GM10248 (cell line): Measurements from ENCODE around the gene TRIM36.

Source experiments
- CTCF ChIA-PET: fragments of 300-600 bp; sonication (Branson Sonifier 250); formaldehyde crosslinking; extraction: SDS; loops from one replicate; lab custom pipeline; 2021; ENCODE audit warnings: antibody characterized with exemption; lab: Yijun Ruan, JAX
- POLR2A ChIA-PET: fragments of 350-650 bp; sonication (Branson Sonifier 250); formaldehyde crosslinking; extraction: SDS; loops from one replicate; lab custom pipeline; 2020; ENCODE audit warnings: antibody characterized with exemption; lab: Yijun Ruan, JAX
- DNase-seq: peaks from one replicate; pipeline ENCODE4 v3.0.0; 2012; ENCODE audit errors: extremely low spot score
- CTCF ChIP-seq: IDR thresholded peaks from 2 replicates; pipeline ENCODE4 v1.5.1; 2012; ENCODE audit warnings: mild to moderate bottlenecking, low read depth; ENCODE audit errors: extremely low read depth, missing control alignments, control extremely low read depth

Gene TRIM36

DNA sequence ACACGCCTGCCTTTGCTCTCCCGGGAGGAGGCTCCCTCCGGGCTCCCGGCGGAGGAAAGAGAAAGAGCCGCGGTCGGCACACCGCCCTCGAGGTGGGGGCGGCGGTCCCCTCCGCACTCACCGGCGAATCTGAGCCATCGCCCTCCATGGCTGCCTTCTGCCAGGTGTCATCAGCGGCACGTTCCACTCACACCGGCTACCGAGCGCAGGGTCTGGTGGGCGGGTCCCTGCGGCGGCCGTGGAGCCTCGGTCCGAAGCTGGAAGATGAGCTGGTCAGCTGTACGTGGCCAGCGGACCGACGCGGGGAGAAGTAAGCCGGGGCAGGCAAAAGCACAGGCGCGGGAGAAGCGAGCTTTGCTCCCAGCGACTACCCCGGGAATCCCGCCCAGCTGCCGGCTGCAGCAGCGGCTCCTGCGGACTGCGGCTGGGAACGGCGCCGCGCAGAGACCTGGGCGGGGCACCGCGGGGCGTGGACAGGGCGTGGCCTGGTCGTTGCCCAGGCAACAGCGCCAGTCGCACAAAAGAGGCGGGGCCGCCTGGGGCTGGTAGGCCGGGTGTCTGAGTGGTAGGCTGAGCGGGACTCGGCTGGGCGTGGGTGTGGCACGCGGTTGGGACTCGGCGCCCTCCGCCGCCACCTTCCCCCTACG, at the start of gene TRIM36:
TRIM36 (minus strand) TSS at position 422 of the 647 bp plus-strand sequence; CDS start at position 148, 274 bp downstream.
- peak; percentile 94 for DNase-seq
- ChIA-PET CTCF (no interaction called here), POLR2A (no interaction called here)
- peak; percentile 38 for TF ChIP-seq CTCF

DNA sequence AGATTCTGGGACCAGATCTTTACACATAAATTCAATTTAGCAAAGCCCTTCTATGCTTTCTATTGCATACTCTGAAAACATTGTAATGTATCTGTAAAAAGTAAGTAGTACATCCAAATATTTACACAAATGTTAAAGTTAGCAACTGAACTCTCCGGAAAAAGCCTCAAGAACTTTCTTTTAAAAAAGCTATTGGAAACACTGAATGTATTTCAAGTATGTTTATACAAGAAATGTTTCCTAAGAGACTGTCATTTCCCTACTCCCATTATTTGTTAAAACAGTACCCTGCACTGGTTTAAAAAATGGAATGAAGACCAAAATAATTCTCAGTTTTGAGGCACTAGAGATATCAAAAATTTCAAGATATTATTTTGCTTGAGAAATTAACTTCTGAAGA, 44.8 kb upstream of the TRIM36 start:
- ChIA-PET POLR2A (no interaction called here), CTCF (interaction anchor here (1.1 to 1.4 kb wide), 2 partner anchors 11 to 17 kb away, joined by 3 to 4 read pairs; no protein-coding TSS in a partner anchor)
- no peak for DNase-seq
- no peak for TF ChIP-seq CTCF

GRCh38 chr5:115209279-115209678, 39.6 kb upstream of the TRIM36 start:
- ChIA-PET CTCF (no interaction called here), POLR2A (no interaction called here)
- no peak for TF ChIP-seq CTCF
- peak; percentile 65 for DNase-seq

GRCh38 chr5:115202952-115203351, 33.2 kb upstream of the TRIM36 start:
- ChIA-PET CTCF (interaction anchor here (1.1 kb wide), 1 partner anchor 11 kb away, joined by 4 read pairs; no protein-coding TSS in a partner anchor), POLR2A (no interaction called here)
- no peak for TF ChIP-seq CTCF
- no peak for DNase-seq

- no peak for TF ChIP-seq CTCF
- no peak for DNase-seq
- ChIA-PET POLR2A (no interaction called here), CTCF (no interaction called here)
Observed at GRCh38 chr5:115196161-115196560, 26.5 kb upstream of the TRIM36 start.

DNA sequence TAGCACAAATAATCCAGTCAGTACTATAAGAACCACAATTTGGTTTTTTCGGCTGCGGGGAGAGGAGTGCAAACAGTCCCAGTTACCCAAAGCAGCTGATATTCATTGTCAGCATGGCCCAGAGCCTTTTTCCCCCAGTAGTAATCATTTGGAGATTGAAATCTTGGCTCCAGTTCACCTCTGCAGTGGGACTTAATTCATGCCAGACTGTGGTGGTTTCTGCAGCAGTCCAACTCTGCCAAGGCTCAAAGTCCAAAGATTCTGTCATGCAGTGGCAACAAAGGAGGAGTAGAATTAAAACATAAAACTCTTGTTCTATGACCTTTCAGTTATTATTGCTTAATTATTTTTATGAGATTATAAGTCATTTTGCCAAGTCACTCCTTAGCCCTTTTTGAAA, 25.0 kb upstream of the TRIM36 start:
- DNase-seq: no peak
- no peak for TF ChIP-seq CTCF
- CTCF ChIA-PET: no interaction called here
- POLR2A ChIA-PET: no interaction called here
